ENCODE data around the gene FAM107A. TPM values are rescaled to one million over a fixed set of nuclear protein-coding genes. Genes with fewer than 3 reads are reported as not detected.

FAM107A gene
- total RNA-seq, 2 experiments from 2014 or later, result not detected

- ChIA-PET CTCF (interaction anchor here (1.7 kb wide), 1 partner anchor 13 kb away, joined by 5 read pairs; no protein-coding TSS in a partner anchor), POLR2A (no interaction called here)
- H3K4me3 Mint-ChIP-seq, result no peak overlapping the region
- peaks cover 7% of the 10 kb centered on the region for H3K4me1 ChIP-seq (ENCODE audit: insufficient read depth, low read length)
- peaks cover 18% of the 10 kb centered on the region for H3K4me1 Mint-ChIP-seq (ENCODE audit: low read depth)
- H3K4me3 ChIP-seq (ENCODE audit: low read length), result no peak overlapping the region
- peaks cover 12 to 14% of the 10 kb centered on the region in 2 experiments for H3K27me3 ChIP-seq (ENCODE audit: control insufficient read depth in 1 of 2, insufficient read depth in 2 of 2, low read length in 2 of 2)
- no peaks in the 10 kb centered on the region for H3K36me3 ChIP-seq (ENCODE audit: insufficient read depth, low read length)
- ATAC-seq (ENCODE audit: poor library complexity), result no peak
- peaks cover 40% of the 10 kb centered on the region for H3K27me3 Mint-ChIP-seq
- H3K36me3 Mint-ChIP-seq (ENCODE audit: low read depth), result no peaks in the 10 kb centered on the region
- H3K27ac ChIP-seq (ENCODE audit: low read depth in 1 of 2, low read length in 2 of 2), result no peak overlapping the region
- intact Hi-C loops (cut with DNase I, micrococcal nuclease), result no loop called here
- H3K9me3 Mint-ChIP-seq, result no peaks in the 10 kb centered on the region
- H3K27ac Mint-ChIP-seq, result no peak overlapping the region
- TF ChIP-seq CTCF (IDR thresholded peaks at IDR 0.05), result no peak
- H3K9me3 ChIP-seq (ENCODE audit: control insufficient read depth in 1 of 2, insufficient read depth in 1 of 2, low read length in 2 of 2), result peaks cover 0 to under 1% of the 10 kb centered on the region in 2 experiments
- no peak for DNase-seq
Observed at GRCh38 chr3:58581328-58582091, 4.3 kb upstream of the FAM107A start.

- no peak overlapping the region for H3K27ac ChIP-seq (ENCODE audit: low read depth in 1 of 2, low read length in 2 of 2)
- ChIA-PET CTCF (interaction anchor here (1.7 kb wide), 1 partner anchor 12 kb away, joined by 5 read pairs; no protein-coding TSS in a partner anchor), POLR2A (no interaction called here)
- Mint-ChIP-seq H3K27ac (no peak overlapping the region), H3K27me3 (peaks cover 33% of the 10 kb centered on the region), H3K4me3 (no peak overlapping the region), H3K36me3 (ENCODE audit: low read depth) (no peaks in the 10 kb centered on the region), H3K4me1 (ENCODE audit: low read depth) (peaks cover 13% of the 10 kb centered on the region), H3K9me3 (no peaks in the 10 kb centered on the region)
- no peak overlapping the region for H3K4me3 ChIP-seq (ENCODE audit: low read length)
- H3K27me3 ChIP-seq (ENCODE audit: control insufficient read depth in 1 of 2, insufficient read depth in 2 of 2, low read length in 2 of 2), result peaks cover 6 to 8% of the 10 kb centered on the region in 2 experiments
- H3K36me3 ChIP-seq (ENCODE audit: insufficient read depth, low read length), result no peaks in the 10 kb centered on the region
- no peak for ATAC-seq (ENCODE audit: poor library complexity)
- no peaks in the 10 kb centered on the region for H3K9me3 ChIP-seq (ENCODE audit: control insufficient read depth in 1 of 2, insufficient read depth in 1 of 2, low read length in 2 of 2)
- TF ChIP-seq CTCF (IDR thresholded peaks at IDR 0.05), result no peak
- no peak for DNase-seq
- peaks cover 5% of the 10 kb centered on the region for H3K4me1 ChIP-seq (ENCODE audit: insufficient read depth, low read length)
- intact Hi-C loops (cut with DNase I, micrococcal nuclease), result no loop called here
Observed at GRCh38 chr3:58580826-58581327, 3.7 kb upstream of the FAM107A start.

DNA sequence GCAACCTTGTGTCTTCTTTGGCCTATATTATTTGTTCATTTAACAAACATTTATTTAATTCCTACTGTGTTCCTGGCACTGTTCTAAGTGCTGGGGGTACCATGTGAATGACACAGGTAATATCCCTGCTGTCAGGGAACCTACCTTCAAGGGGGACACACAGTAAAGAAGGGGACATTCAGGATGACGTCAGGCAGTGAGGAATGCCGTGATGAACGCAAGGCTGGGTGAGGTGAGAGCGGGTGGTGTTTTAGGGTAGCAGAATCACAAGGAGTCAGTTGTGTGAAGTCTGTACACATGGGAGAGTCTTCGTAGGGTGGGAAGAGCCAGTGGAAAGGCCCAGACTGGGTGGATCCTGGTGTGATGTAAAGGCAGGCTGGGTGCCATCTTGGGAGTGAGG lies 1.7 kb upstream of the FAM107A start:
- TF ChIP-seq CTCF (IDR thresholded peaks at IDR 0.05), result no peak
- Mint-ChIP-seq H3K36me3 (ENCODE audit: low read depth) (no peaks in the 10 kb centered on the region), H3K4me1 (ENCODE audit: low read depth) (no peaks in the 10 kb centered on the region), H3K4me3 (no peak overlapping the region), H3K27ac (no peak overlapping the region), H3K27me3 (peaks cover 16% of the 10 kb centered on the region), H3K9me3 (no peaks in the 10 kb centered on the region)
- ChIA-PET CTCF (no interaction called here), POLR2A (no interaction called here)
- ATAC-seq (ENCODE audit: poor library complexity) (no peak), DNase-seq (no peak)
- intact Hi-C loops (cut with DNase I, micrococcal nuclease), result no loop called here
- H3K4me1 ChIP-seq (ENCODE audit: insufficient read depth, low read length), result no peaks in the 10 kb centered on the region
- no peaks in the 10 kb centered on the region for H3K36me3 ChIP-seq (ENCODE audit: insufficient read depth, low read length)
- no peak overlapping the region for H3K4me3 ChIP-seq (ENCODE audit: low read length)
- H3K27ac ChIP-seq (ENCODE audit: low read depth in 1 of 2, low read length in 2 of 2), result no peak overlapping the region
- no peaks in the 10 kb centered on the region for H3K9me3 ChIP-seq (ENCODE audit: control insufficient read depth in 1 of 2, insufficient read depth in 1 of 2, low read length in 2 of 2)
- H3K27me3 ChIP-seq (ENCODE audit: control insufficient read depth in 1 of 2, insufficient read depth in 2 of 2, low read length in 2 of 2), result peaks cover 0 to 2% of the 10 kb centered on the region in 2 experiments
